ENCODE results near the gene ATAT1. TPM values are rescaled to one million over a fixed set of nuclear protein-coding genes. Genes with fewer than 3 reads are reported as not detected.

The ATAT1 gene
- total and polyA plus RNA-seq, 2 of the 13 experiments (the other 11 are each of a cell fraction or from before 2014, with no cell fraction given), result 9.2 to 23.6 TPM

GRCh38 chr6:30614843-30615218, 11.8 kb upstream of the ATAT1 start (continued):
- TF ChIP-seq ZNF362 (CRISPR knock-in tag; IDR thresholded peaks at IDR 0.05; ENCODE audit: borderline replicate concordance), result no peak
- no peak for TF ChIP-seq SALL2 (CRISPR knock-in tag; IDR thresholded peaks at IDR 0.05)
- no peak; the same call in 1 of the 2 replicates for TF ChIP-seq POGK (CRISPR knock-in tag; conservative IDR thresholded peaks at IDR 0.05)
- no peak for TF ChIP-seq ZNF768 (CRISPR knock-in tag; IDR thresholded peaks at IDR 0.05)
- TF ChIP-seq ZNF629 (CRISPR knock-in tag; conservative IDR thresholded peaks at IDR 0.05), result no peak
- no peak; the same call in 1 of the 2 replicates for TF ChIP-seq YEATS2 (CRISPR knock-in tag; IDR thresholded peaks at IDR 0.05; ENCODE audit: borderline replicate concordance)
- no peak for TF ChIP-seq TIGD3 (CRISPR knock-in tag; IDR thresholded peaks at IDR 0.05; ENCODE audit: borderline replicate concordance)
- TF ChIP-seq MLLT10 (CRISPR knock-in tag; IDR thresholded peaks at IDR 0.05), result no peak
- TF ChIP-seq POLR2AphosphoS5 (IDR thresholded peaks at IDR 0.05; ENCODE audit: low read depth, low read length), result peak; percentile 65
- no peak; the same call in 1 of the 2 replicates for TF ChIP-seq STAT6 (CRISPR knock-in tag; IDR thresholded peaks at IDR 0.05; ENCODE audit: borderline replicate concordance)
- no peak for TF ChIP-seq LCORL (IDR thresholded peaks at IDR 0.05)
- TF ChIP-seq LCORL (CRISPR knock-in tag; IDR thresholded peaks at IDR 0.05), result no peak
- peak; percentile 48; the same call in 1 of the 3 replicates for TF ChIP-seq MXI1 (IDR thresholded peaks at IDR 0.05; ENCODE audit: borderline replicate concordance, low read depth, low read length)
- TF ChIP-seq ZNF549 (CRISPR knock-in tag; IDR thresholded peaks at IDR 0.05), result no peak
- no peak for TF ChIP-seq SIN3B (IDR thresholded peaks at IDR 0.05; ENCODE audit: low read length)
- TF ChIP-seq AHDC1 (CRISPR knock-in tag; IDR thresholded peaks at IDR 0.05; ENCODE audit: borderline replicate concordance), result no peak
- TF ChIP-seq ZNF713 (CRISPR knock-in tag; IDR thresholded peaks at IDR 0.05), result no peak
- TF ChIP-seq ZNF792 (CRISPR knock-in tag; IDR thresholded peaks at IDR 0.05), result no peak
- no peak for TF ChIP-seq ZNF367 (CRISPR knock-in tag; IDR thresholded peaks at IDR 0.05; ENCODE audit: borderline replicate concordance)
